Peyer's patch (tissue), 4 donors: ENCODE measurements around the gene ST6GALNAC1. TPM values are rescaled to one million over a fixed set of nuclear protein-coding genes. Genes with fewer than 3 reads are reported as not detected.

Experiments
- DNase-seq, 3 donors: peaks; one replicate each; pipeline ENCODE4 v3.0.0-alpha.2; 2017 to 2019
- H3K27ac ChIP-seq, 4 donors: fragments of 200-600 bp; sonication (generic); one replicate each; pipeline ENCODE4 v1.5.1; 2016 to 2019
- H3K27me3 ChIP-seq, 2 donors: fragments of 200-600 bp; sonication (generic); one replicate each; pipeline ENCODE4 v1.5.1; 2019
- H3K36me3 ChIP-seq, 3 donors: fragments of 200-600 bp; sonication (generic); one replicate each; pipeline ENCODE4 v1.5.1; 2016 to 2019
- H3K4me1 ChIP-seq, 4 donors: fragments of 200-600 bp; sonication (generic); one replicate each; pipeline ENCODE4 v1.5.1; 2016 to 2019
- H3K4me3 ChIP-seq, 4 donors: fragments of 200-600 bp; sonication (generic); 1 replicate in 3 of 4; 2 replicates in 1 of 4; pipeline ENCODE4 v1.5.1; 2016 to 2019; ENCODE audit warnings: mild to moderate bottlenecking in 1 of 4
- H3K9me3 ChIP-seq, 4 donors: fragments of 200-600 bp; sonication (generic); one replicate each; pipeline ENCODE4 v1.5.1; 2016 to 2019; ENCODE audit warnings: mild to moderate bottlenecking in 1 of 4
- POLR2A ChIP-seq, 2 donors: fragments of 450-650 bp; IDR thresholded peaks; one replicate each; pipeline ENCODE4 v1.5.1; 2017; ENCODE audit warnings: antibody characterized with exemption in 2 of 2, mild to moderate bottlenecking in 2 of 2, moderate library complexity in 2 of 2
- total RNA-seq, 4 donors: library from RNA; depleted of rRNA; stranded (reverse); fragments of >200 nt; gene quantifications; one replicate each; pipeline ENCODE4 v1.1.0, GENCODE V29; 2016
- TF ChIP-seq, protein P1 (sequence below), 6 experiments: fragments of 450-650 bp in 4 of 6; fragments of 200-600 bp in 2 of 6; sonication (generic) in 1 of 6; IDR thresholded peaks; one replicate each; pipeline ENCODE4 v1.5.1; 2017 to 2019; ENCODE audit warnings: antibody characterized with exemption in 6 of 6, mild to moderate bottlenecking in 3 of 6, moderate library complexity in 1 of 6

ST6GALNAC1 gene
- total RNA-seq, 4 donors from 2014 or later = 91.6 to 135 (median 102) TPM

DNA sequence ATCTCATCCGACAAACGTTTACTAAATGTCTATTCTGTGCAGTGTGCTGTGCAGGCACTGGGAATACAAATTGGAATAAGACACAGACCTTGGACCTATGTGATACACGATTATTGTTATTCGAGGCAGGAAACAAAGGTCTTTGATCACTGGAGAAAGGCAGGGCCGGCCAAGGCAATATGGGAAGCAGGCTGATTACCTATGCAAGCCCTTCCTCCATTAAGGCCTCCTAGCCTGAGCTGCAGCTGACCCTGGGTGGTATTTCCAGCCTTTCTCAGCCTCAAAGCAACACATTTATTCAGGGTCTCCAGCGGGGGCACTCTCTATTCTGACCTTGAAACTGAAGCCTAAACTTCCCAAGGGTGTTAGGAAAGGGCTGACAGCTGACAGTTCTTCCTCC is 13.4 kb downstream of the ST6GALNAC1 start:
- peaks cover 0 to 21% (median 0%) of the 10 kb centered on the region in 4 donors for H3K4me1 ChIP-seq
- no peaks in the 10 kb centered on the region for H3K9me3 ChIP-seq
- no peak for TF ChIP-seq POLR2A (IDR thresholded peaks at IDR 0.05)
- TF ChIP-seq, protein P1, sequence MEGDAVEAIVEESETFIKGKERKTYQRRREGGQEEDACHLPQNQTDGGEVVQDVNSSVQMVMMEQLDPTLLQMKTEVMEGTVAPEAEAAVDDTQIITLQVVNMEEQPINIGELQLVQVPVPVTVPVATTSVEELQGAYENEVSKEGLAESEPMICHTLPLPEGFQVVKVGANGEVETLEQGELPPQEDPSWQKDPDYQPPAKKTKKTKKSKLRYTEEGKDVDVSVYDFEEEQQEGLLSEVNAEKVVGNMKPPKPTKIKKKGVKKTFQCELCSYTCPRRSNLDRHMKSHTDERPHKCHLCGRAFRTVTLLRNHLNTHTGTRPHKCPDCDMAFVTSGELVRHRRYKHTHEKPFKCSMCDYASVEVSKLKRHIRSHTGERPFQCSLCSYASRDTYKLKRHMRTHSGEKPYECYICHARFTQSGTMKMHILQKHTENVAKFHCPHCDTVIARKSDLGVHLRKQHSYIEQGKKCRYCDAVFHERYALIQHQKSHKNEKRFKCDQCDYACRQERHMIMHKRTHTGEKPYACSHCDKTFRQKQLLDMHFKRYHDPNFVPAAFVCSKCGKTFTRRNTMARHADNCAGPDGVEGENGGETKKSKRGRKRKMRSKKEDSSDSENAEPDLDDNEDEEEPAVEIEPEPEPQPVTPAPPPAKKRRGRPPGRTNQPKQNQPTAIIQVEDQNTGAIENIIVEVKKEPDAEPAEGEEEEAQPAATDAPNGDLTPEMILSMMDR (IDR thresholded peaks at IDR 0.05) = no peak
- H3K27me3 ChIP-seq = no peaks in the 10 kb centered on the region
- peaks cover 0 to 19% (median 0%) of the 10 kb centered on the region in 3 donors for H3K36me3 ChIP-seq
- H3K4me3 ChIP-seq = no peak overlapping the region
- DNase-seq = peak in 1 of 3 donors; percentile 57
- H3K27ac ChIP-seq = peak overlapping the region in 2 of 4 donors; percentile 65 to 73

GRCh38 chr17:76627510-76627909 is 16.0 kb downstream of the ST6GALNAC1 start:
- no peaks in the 10 kb centered on the region for H3K9me3 ChIP-seq
- H3K27me3 ChIP-seq = no peaks in the 10 kb centered on the region
- DNase-seq = no peak
- no peak overlapping the region for H3K4me3 ChIP-seq
- H3K36me3 ChIP-seq = peaks cover 0 to 19% (median 0%) of the 10 kb centered on the region in 3 donors
- no peak overlapping the region for H3K27ac ChIP-seq
- H3K4me1 ChIP-seq = peaks cover 0 to 13% (median 0%) of the 10 kb centered on the region in 4 donors
- TF ChIP-seq POLR2A (IDR thresholded peaks at IDR 0.05) = no peak
- TF ChIP-seq, protein P1 (IDR thresholded peaks at IDR 0.05) = no peak

DNA sequence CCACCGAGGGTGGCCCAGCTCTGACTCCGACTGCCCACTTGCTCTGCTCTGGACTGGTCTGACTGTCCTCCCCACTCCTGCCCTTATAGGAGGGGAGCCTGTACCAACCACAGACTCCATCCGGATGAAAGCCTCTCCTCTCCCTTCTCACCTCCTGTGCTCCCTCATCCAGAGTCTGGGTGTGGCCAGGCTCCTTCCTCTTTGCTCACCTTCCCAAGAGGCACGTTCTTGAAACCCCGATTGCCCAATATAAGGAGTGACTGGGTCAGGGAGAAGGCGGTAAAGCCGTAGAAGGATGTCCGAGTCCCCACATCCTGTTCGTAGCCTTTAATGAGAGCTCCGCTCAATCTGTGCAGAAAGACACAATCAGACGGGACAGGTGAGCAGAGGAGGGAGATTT is 17.1 kb downstream of the ST6GALNAC1 start:
- Histone ChIP-seq H3K9me3 (no peaks in the 10 kb centered on the region), H3K27ac (no peak overlapping the region), H3K4me3 (no peak overlapping the region), H3K36me3 (peaks cover 0 to 19% (median 0%) of the 10 kb centered on the region in 3 donors), H3K4me1 (peaks cover 0 to 11% (median 0%) of the 10 kb centered on the region in 4 donors), H3K27me3 (no peaks in the 10 kb centered on the region)
- no peak for DNase-seq
- TF ChIP-seq POLR2A (IDR thresholded peaks at IDR 0.05) = no peak
- TF ChIP-seq, protein P1 (IDR thresholded peaks at IDR 0.05) = no peak

DNA sequence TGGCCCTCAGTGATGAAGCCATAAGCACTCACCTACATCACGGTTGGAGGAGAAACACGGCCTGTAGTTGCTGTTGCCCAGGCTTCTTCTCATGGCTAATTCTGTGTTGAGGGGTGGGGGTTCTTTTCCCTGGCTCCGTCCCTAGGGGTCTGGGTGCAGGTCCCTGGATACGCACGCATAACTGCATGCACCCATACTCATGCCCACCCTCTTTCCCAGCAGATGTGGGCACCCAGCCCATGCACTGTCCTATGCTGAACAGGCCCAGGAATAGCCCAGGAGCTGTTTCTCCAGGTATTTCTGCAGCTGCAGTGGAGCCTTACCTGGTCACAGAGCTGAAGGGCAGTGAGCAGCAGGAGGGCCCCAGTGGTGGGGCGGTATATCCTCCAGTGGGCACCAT is 18.1 kb downstream of the ST6GALNAC1 start:
- H3K9me3 ChIP-seq = no peaks in the 10 kb centered on the region
- H3K27ac ChIP-seq = no peak overlapping the region
- H3K36me3 ChIP-seq = peaks cover 0 to 19% (median 0%) of the 10 kb centered on the region in 3 donors
- DNase-seq = no peak
- TF ChIP-seq, protein P1 (IDR thresholded peaks at IDR 0.05) = no peak
- no peak for TF ChIP-seq POLR2A (IDR thresholded peaks at IDR 0.05)
- H3K4me3 ChIP-seq = no peak overlapping the region
- H3K27me3 ChIP-seq = no peaks in the 10 kb centered on the region
- H3K4me1 ChIP-seq = peaks cover 0 to 4% (median 0%) of the 10 kb centered on the region in 4 donors

GRCh38 chr17:76623271-76624146 is 20.0 kb downstream of the ST6GALNAC1 start:
- no peak overlapping the region for H3K4me3 ChIP-seq
- H3K4me1 ChIP-seq = peaks cover 0 to 4% (median 0%) of the 10 kb centered on the region in 4 donors
- H3K36me3 ChIP-seq = peaks cover 0 to 11% (median 0%) of the 10 kb centered on the region in 3 donors
- TF ChIP-seq POLR2A (IDR thresholded peaks at IDR 0.05) = no peak
- TF ChIP-seq, protein P1 (IDR thresholded peaks at IDR 0.05) = peak; percentile 79 to 95 (median 86)
- DNase-seq = peak; percentile 66 to 89 (median 84)
- no peaks in the 10 kb centered on the region for H3K27me3 ChIP-seq
- H3K9me3 ChIP-seq = no peaks in the 10 kb centered on the region
- H3K27ac ChIP-seq = no peak overlapping the region
